Caco-2 (cell line): Measurements from ENCODE around the gene MYO1E. TPM values are rescaled to one million over a fixed set of nuclear protein-coding genes. Genes with fewer than 3 reads are reported as not detected.

Source experiments
- BruUV-seq: library from RNA; stranded (reverse); fragments of 400-500 nt; replicated peaks from 2 replicates; lab custom pipeline; 2021; lab: Mats Ljungman, UMichigan
- CTCF ChIA-PET: fragments of 300-600 bp; sonication (Branson Sonifier 250); formaldehyde crosslinking; loops from one replicate; lab custom pipeline; 2022; ENCODE audit warnings: antibody characterized with exemption; lab: Charles Lee
- POLR2A ChIA-PET: fragments of 300-600 bp; sonication (Branson Sonifier 250); formaldehyde crosslinking; loops from one replicate; lab custom pipeline; 2022; ENCODE audit warnings: antibody characterized with exemption; lab: Charles Lee
- DNase-seq, 2 experiments: peaks; one replicate each; pipeline versions ENCODE4 v3.0.0 to v3.0.0-alpha.2; 2020 to 2022
- H3K27me3 ChIP-seq: replicated peaks from 2 replicates; pipeline ENCODE4 v1.6.0; 2011; ENCODE audit warnings: low read length; ENCODE audit not compliant: control insufficient read depth, insufficient read depth
- H3K36me3 ChIP-seq: 2 replicates; pipeline ENCODE4 v1.5.1; 2011; ENCODE audit warnings: low read length; ENCODE audit not compliant: control insufficient read depth, insufficient read depth
- H3K4me1 ChIP-seq: fragments of 250-450 bp; sonication (Bioruptor Pico); 2 replicates; pipeline ENCODE4 v1.5.1; 2020; ENCODE audit warnings: mild to moderate bottlenecking
- H3K4me3 ChIP-seq: 2 replicates; pipeline ENCODE4 v1.5.1; 2011; ENCODE audit warnings: low read depth, mild to moderate bottlenecking, control low read depth, low read length
- H3K9me3 ChIP-seq: fragments of 250-450 bp; sonication (Bioruptor Pico); 2 replicates; pipeline ENCODE4 v1.5.1; 2020; ENCODE audit warnings: mild to moderate bottlenecking, moderate library complexity
- H3K27ac Mint-ChIP-seq: one replicate; pipeline ENCODE4 v1.8.0; 2022; ENCODE audit warnings: mixed read lengths; ENCODE audit not compliant: unreplicated experiment
- H3K27me3 Mint-ChIP-seq: one replicate; pipeline ENCODE4 v1.8.0; 2022; ENCODE audit warnings: mixed read lengths; ENCODE audit not compliant: insufficient read depth, unreplicated experiment
- H3K36me3 Mint-ChIP-seq: one replicate; pipeline ENCODE4 v1.8.0; 2022; ENCODE audit warnings: mild to moderate bottlenecking, mixed read lengths; ENCODE audit not compliant: insufficient read depth, unreplicated experiment
- H3K4me1 Mint-ChIP-seq: one replicate; pipeline ENCODE4 v1.8.0; 2022; ENCODE audit warnings: low read depth, mixed read lengths; ENCODE audit not compliant: unreplicated experiment
- H3K4me3 Mint-ChIP-seq: one replicate; pipeline ENCODE4 v1.8.0; 2022; ENCODE audit warnings: mild to moderate bottlenecking, moderate library complexity, mixed read lengths; ENCODE audit not compliant: unreplicated experiment
- H3K9me3 Mint-ChIP-seq: one replicate; pipeline ENCODE4 v1.8.0; 2022; ENCODE audit warnings: mixed read lengths; ENCODE audit not compliant: unreplicated experiment
- intact Hi-C: fragments of 100-400 bp; cut with micrococcal nuclease; formaldehyde crosslinking; loops from one replicate; pipeline ENCODE4 v1.10.0; 2022; ENCODE audit not compliant: unreplicated experiment
- total RNA-seq: library from RNA; stranded (reverse); gene quantifications from 2 replicates; pipeline ENCODE4 v1.2.3, GENCODE V29; 2022
- TF ChIP-seq, protein P1 (sequence below), 2 experiments: fragments of 200-600 bp in 1 of 2; IDR thresholded peaks; 1 replicate in 1 of 2; 2 replicates in 1 of 2; pipeline versions ENCODE4 v1.5.1 to v1.8.0; 2011 to 2022; ENCODE audit warnings: antibody characterized with exemption in 1 of 2, control low read depth in 1 of 2, inconsistent platforms in 1 of 2, low read depth in 1 of 2, low read length in 1 of 2, mild to moderate bottlenecking in 1 of 2, moderate library complexity in 1 of 2; ENCODE audit not compliant: insufficient read depth in 1 of 2, severe bottlenecking in 1 of 2, unreplicated experiment in 1 of 2

MYO1E gene
- total RNA-seq, 1 experiment from 2014 or later = 187 TPM

DNA sequence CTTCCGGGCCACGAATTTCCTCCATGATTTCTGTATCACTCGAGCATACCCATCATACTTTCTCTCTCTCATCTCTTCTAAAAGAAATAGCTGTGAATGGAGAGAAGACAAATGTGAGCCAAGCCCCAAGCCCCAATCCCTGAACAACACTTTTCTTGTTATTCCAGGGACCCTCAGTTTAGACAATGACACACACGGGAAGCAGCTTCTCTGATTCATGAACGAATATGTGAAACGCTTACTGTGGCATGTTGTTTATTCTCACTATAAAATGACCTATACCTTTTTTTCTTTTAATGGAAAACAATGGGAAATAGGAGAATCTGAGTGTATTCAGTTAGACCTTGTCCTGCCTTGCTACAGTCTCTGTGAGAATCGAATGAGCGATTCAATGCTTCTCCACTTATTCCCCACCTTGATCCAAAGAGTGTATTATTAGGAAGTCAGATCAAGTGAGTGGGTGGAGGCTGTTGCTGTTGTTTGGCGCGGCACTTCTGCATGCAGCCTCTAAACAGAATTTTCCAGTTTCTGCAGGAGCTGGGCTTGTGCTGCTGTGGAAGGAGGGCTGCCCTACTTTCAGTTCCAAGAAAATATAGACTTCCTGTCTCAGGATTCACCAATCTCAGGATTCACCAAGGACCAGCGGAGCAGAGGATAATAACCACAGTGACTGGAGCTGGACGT lies 198.4 kb downstream of the MYO1E start:
- CTCF ChIA-PET = interaction anchor here (0.8 to 1.5 kb wide), 4 partner anchors 16 to 355 kb away, joined by 3 to 5 read pairs (median 4); no protein-coding TSS in a partner anchor

DNA sequence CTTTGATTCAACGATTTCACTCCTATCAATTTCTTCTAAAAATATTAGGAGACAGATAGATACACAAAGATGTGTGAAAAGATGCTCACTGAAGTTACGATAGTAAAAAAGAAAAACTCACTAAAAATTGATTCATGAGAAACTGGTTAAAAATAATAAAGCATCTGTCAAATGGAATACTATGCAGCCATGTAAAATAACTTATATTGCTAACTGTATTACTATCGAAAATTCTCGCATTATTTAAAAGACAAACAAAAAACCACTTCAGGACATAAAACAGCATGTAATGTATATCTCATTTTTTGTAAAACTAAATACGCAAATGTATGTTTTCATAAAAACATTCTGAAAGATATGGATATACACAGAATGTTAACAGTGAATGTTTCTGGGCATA lies 199.5 kb downstream of the MYO1E start:
- DNase-seq = no peak
- Mint-ChIP-seq H3K27ac (peak overlapping the region; percentile 72), H3K9me3 (no peaks in the 10 kb centered on the region), H3K4me1 (no peaks in the 10 kb centered on the region), H3K36me3 (peaks cover 51% of the 10 kb centered on the region), H3K27me3 (no peaks in the 10 kb centered on the region), H3K4me3 (no peak overlapping the region)
- H3K4me1 ChIP-seq = no peaks in the 10 kb centered on the region
- BruUV-seq = no TSS peak
- H3K27me3 ChIP-seq = no peaks in the 10 kb centered on the region
- H3K36me3 ChIP-seq = no peaks in the 10 kb centered on the region; the same call in 1 of the 2 replicates
- ChIA-PET POLR2A (interaction anchor here (0.6 kb wide), 1 partner anchor 11 kb away, joined by 4 read pairs; no protein-coding TSS in a partner anchor), CTCF (interaction anchor here (1.5 kb wide), 1 partner anchor 320 kb away, joined by 5 read pairs; no protein-coding TSS in a partner anchor)
- TF ChIP-seq, protein P1, sequence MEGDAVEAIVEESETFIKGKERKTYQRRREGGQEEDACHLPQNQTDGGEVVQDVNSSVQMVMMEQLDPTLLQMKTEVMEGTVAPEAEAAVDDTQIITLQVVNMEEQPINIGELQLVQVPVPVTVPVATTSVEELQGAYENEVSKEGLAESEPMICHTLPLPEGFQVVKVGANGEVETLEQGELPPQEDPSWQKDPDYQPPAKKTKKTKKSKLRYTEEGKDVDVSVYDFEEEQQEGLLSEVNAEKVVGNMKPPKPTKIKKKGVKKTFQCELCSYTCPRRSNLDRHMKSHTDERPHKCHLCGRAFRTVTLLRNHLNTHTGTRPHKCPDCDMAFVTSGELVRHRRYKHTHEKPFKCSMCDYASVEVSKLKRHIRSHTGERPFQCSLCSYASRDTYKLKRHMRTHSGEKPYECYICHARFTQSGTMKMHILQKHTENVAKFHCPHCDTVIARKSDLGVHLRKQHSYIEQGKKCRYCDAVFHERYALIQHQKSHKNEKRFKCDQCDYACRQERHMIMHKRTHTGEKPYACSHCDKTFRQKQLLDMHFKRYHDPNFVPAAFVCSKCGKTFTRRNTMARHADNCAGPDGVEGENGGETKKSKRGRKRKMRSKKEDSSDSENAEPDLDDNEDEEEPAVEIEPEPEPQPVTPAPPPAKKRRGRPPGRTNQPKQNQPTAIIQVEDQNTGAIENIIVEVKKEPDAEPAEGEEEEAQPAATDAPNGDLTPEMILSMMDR (IDR thresholded peaks at IDR 0.05; ENCODE audit: insufficient read depth in 1 of 2, low read depth in 1 of 2, low read length in 1 of 2, severe bottlenecking in 1 of 2, unreplicated experiment in 1 of 2) = no peak
- intact Hi-C loops = no loop called here
- H3K9me3 ChIP-seq = no peaks in the 10 kb centered on the region
- no peak overlapping the region for H3K4me3 ChIP-seq

More for the DNA sequence above, 198.4 kb downstream of the MYO1E start:
- intact Hi-C loops = no loop called here
- H3K4me1 Mint-ChIP-seq = no peaks in the 10 kb centered on the region
- no peak overlapping the region for H3K4me3 ChIP-seq
- no peaks in the 10 kb centered on the region for H3K9me3 Mint-ChIP-seq
- no peak for DNase-seq
- POLR2A ChIA-PET = interaction anchor here (0.6 kb wide), 1 partner anchor 12 kb away, joined by 4 read pairs; no protein-coding TSS in a partner anchor
- H3K27me3 ChIP-seq = no peaks in the 10 kb centered on the region
- H3K4me3 Mint-ChIP-seq = no peak overlapping the region
- H3K9me3 ChIP-seq = no peaks in the 10 kb centered on the region
- H3K27me3 Mint-ChIP-seq = no peaks in the 10 kb centered on the region
- TF ChIP-seq, protein P1 (IDR thresholded peaks at IDR 0.05; ENCODE audit: insufficient read depth in 1 of 2, low read depth in 1 of 2, low read length in 1 of 2, severe bottlenecking in 1 of 2, unreplicated experiment in 1 of 2) = no peak
- no peak overlapping the region for H3K27ac Mint-ChIP-seq
- peaks cover 49% of the 10 kb centered on the region for H3K36me3 Mint-ChIP-seq
- no TSS peak for BruUV-seq
- no peaks in the 10 kb centered on the region; the same call in 1 of the 2 replicates for H3K36me3 ChIP-seq
- no peaks in the 10 kb centered on the region for H3K4me1 ChIP-seq

DNA sequence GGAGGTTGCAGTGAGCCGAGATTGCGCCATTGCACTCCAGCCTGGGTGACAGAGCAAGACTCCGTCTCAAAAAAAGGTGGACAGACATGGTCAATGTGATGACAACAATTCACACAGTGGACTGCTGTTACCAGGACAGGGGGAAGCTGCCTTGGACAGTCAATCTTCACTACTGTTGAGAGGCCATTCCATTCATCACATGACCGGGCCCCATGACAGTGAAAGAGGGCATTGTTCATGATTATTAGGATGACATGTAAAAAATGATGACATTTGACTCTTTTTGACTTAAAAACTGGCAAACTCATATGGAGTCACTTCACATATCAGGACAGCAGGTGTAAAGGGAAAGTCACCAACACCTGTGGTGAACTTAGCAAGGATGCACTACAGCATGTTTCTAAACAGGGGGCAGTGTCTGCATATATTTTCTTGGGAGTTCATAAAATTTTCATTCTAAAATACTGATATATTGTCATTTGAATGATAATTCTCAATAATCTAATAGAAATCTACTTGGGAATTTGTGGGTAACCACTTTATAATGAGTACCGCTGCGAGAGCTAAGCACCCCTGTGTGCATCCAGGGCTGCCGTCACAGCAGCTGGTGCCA lies 200.3 kb downstream of the MYO1E start:
- Histone ChIP-seq H3K36me3 (no peaks in the 10 kb centered on the region; the same call in 1 of the 2 replicates), H3K27me3 (no peaks in the 10 kb centered on the region)
- CTCF ChIA-PET = no interaction called here

More for the DNA sequence above, 200.3 kb downstream of the MYO1E start:
- TF ChIP-seq, protein P1 (IDR thresholded peaks at IDR 0.05; ENCODE audit: insufficient read depth in 1 of 2, low read depth in 1 of 2, low read length in 1 of 2, severe bottlenecking in 1 of 2, unreplicated experiment in 1 of 2) = peak in 1 of 2 experiments; percentile 28
- H3K27me3 Mint-ChIP-seq = no peaks in the 10 kb centered on the region
- no peaks in the 10 kb centered on the region for H3K4me1 Mint-ChIP-seq
- H3K36me3 Mint-ChIP-seq = peaks cover 45% of the 10 kb centered on the region
- no peaks in the 10 kb centered on the region for H3K9me3 Mint-ChIP-seq
- no TSS peak for BruUV-seq
- DNase-seq = no peak
- intact Hi-C loops = no loop called here
- POLR2A ChIA-PET = no interaction called here
- no peak overlapping the region for H3K4me3 Mint-ChIP-seq
- Histone ChIP-seq H3K4me3 (no peak overlapping the region), H3K4me1 (no peaks in the 10 kb centered on the region), H3K9me3 (no peaks in the 10 kb centered on the region)
- H3K27ac Mint-ChIP-seq = no peak overlapping the region
